Tibial nerve (tissue), 4 donors: ENCODE data around the gene BSCL2. TPM values are rescaled to one million over a fixed set of nuclear protein-coding genes. Genes with fewer than 3 reads are reported as not detected.

Source experiments
- DNase-seq, 2 donors: peaks; one replicate each; pipeline ENCODE4 v3.0.0-alpha.2; 2019; ENCODE audit warnings: low spot score in 2 of 2
- H3K27ac ChIP-seq, 4 donors: fragments of 200-600 bp; sonication (generic) in 3 of 4; one replicate each; pipeline ENCODE4 v1.5.1; 2017 to 2019; ENCODE audit warnings: mild to moderate bottlenecking in 1 of 4
- H3K27me3 ChIP-seq, 2 donors: fragments of 200-600 bp; sonication (generic) in 1 of 2; one replicate each; pipeline versions ENCODE4 v1.5.1 to v1.6.0; 2017 to 2019
- H3K36me3 ChIP-seq, 3 donors: fragments of 200-600 bp; sonication (generic); one replicate each; pipeline ENCODE4 v1.5.1; 2018 to 2019
- H3K4me1 ChIP-seq, 4 donors: fragments of 200-600 bp; sonication (generic) in 3 of 4; one replicate each; pipeline ENCODE4 v1.5.1; 2017 to 2019
- H3K4me3 ChIP-seq, 4 donors: fragments of 200-600 bp; sonication (generic) in 3 of 4; one replicate each; pipeline ENCODE4 v1.5.1; 2017 to 2019; ENCODE audit warnings: mild to moderate bottlenecking in 1 of 4, moderate library complexity in 1 of 4
- H3K9me3 ChIP-seq, 4 donors: fragments of 200-600 bp; sonication (generic) in 3 of 4; one replicate each; pipeline ENCODE4 v1.5.1; 2017 to 2019
- EP300 ChIP-seq, 2 donors: sonication (generic); formaldehyde crosslinking; IDR thresholded peaks; one replicate each; pipeline ENCODE4 v1.6.1; 2017; ENCODE audit warnings: antibody characterized with exemption in 2 of 2, mild to moderate bottlenecking in 1 of 2
- POLR2A ChIP-seq, 2 donors: fragments of 450-650 bp; IDR thresholded peaks; one replicate each; pipeline ENCODE4 v1.6.1; 2017; ENCODE audit warnings: antibody characterized with exemption in 2 of 2, mild to moderate bottlenecking in 2 of 2, moderate library complexity in 2 of 2
- WGBS, 2 donors: methylation state at CpG; one replicate each; pipeline ENCODE4 v1.1.5; 2018; 5-methylcytosine and 5-hydroxymethylcytosine counted together
- total RNA-seq, 4 donors: library from RNA; depleted of rRNA; stranded (reverse); fragments of >200 nt; gene quantifications; one replicate each; pipeline ENCODE4 v1.1.0, GENCODE V29; 2016
- TF ChIP-seq, protein P1 (sequence below), 5 experiments: fragments of 200-600 bp in 3 of 5; fragments of 450-650 bp in 2 of 5; sonication (generic) in 3 of 5; IDR thresholded peaks; one replicate each; pipeline ENCODE4 v1.5.1; 2016 to 2019; ENCODE audit warnings: antibody characterized with exemption in 5 of 5, mild to moderate bottlenecking in 3 of 5, moderate library complexity in 2 of 5

Gene BSCL2
- total RNA-seq, 4 donors from 2014 or later = 58.8 to 149 (median 93.2) TPM

DNA sequence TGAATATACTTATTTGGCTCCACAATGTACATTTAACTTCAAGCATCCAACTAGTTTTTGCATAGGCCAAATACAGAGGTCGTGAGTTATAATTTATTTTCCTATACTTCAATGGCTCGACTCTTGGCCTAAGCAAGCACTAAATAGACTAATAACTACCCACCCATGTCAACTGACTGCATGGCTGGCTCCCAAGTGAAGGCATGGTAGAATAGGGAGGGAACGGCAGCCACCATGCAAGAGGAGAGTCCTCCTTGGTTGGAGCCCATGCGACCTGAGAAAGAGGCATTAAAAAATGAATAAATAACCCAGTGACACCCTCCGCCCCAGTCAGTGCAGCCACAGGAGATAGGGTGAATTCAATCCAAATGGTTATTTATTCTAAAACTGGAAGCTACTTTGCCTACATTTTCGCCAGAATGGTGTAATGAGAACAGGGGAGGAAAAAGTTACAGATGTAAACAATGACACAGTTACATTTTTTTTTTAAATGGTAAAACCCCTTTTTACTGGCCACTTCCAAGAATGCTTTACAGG lies 5.1 kb upstream of the BSCL2 start:
- Histone ChIP-seq H3K9me3 (no peaks in the 10 kb centered on the region), H3K4me1 (peaks cover 0 to 38% (median 16%) of the 10 kb centered on the region in 4 donors), H3K27ac (no peak overlapping the region), H3K4me3 (no peak overlapping the region), H3K36me3 (peaks cover 14 to 71% (median 31%) of the 10 kb centered on the region in 3 donors), H3K27me3 (no peaks in the 10 kb centered on the region)
- no peak for TF ChIP-seq POLR2A (IDR thresholded peaks at IDR 0.05)
- TF ChIP-seq, protein P1, sequence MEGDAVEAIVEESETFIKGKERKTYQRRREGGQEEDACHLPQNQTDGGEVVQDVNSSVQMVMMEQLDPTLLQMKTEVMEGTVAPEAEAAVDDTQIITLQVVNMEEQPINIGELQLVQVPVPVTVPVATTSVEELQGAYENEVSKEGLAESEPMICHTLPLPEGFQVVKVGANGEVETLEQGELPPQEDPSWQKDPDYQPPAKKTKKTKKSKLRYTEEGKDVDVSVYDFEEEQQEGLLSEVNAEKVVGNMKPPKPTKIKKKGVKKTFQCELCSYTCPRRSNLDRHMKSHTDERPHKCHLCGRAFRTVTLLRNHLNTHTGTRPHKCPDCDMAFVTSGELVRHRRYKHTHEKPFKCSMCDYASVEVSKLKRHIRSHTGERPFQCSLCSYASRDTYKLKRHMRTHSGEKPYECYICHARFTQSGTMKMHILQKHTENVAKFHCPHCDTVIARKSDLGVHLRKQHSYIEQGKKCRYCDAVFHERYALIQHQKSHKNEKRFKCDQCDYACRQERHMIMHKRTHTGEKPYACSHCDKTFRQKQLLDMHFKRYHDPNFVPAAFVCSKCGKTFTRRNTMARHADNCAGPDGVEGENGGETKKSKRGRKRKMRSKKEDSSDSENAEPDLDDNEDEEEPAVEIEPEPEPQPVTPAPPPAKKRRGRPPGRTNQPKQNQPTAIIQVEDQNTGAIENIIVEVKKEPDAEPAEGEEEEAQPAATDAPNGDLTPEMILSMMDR (IDR thresholded peaks at IDR 0.05) = no peak
- no peak for TF ChIP-seq EP300 (IDR thresholded peaks at IDR 0.05)
- 70 to 74% methylated on average over 6 of the region's 6 CpGs for WGBS, 2 donors
- no peak for DNase-seq

- peak overlapping the region; percentile 25 to 70 (median 58) for H3K4me3 ChIP-seq
- 55 to 56% methylated on average over 6 to 7 of the region's 7 CpGs for WGBS, 2 donors
- H3K36me3 ChIP-seq = peaks cover 0 to 47% (median 9%) of the 10 kb centered on the region in 3 donors
- peak overlapping the region; percentile 71 to 95 (median 92) for H3K27ac ChIP-seq
- H3K4me1 ChIP-seq = peaks cover 0 to 47% (median 31%) of the 10 kb centered on the region in 4 donors
- no peaks in the 10 kb centered on the region for H3K9me3 ChIP-seq
- no peaks in the 10 kb centered on the region for H3K27me3 ChIP-seq
- no peak for DNase-seq
- TF ChIP-seq EP300 (IDR thresholded peaks at IDR 0.05) = no peak
- TF ChIP-seq, protein P1 (IDR thresholded peaks at IDR 0.05) = peak in 1 of 5 experiments; percentile 7
Measured at GRCh38 chr11:62710001-62710345, 2.7 kb upstream of the BSCL2 start.

GRCh38 chr11:62709247-62710000 lies 2.2 kb upstream of the BSCL2 start:
- peaks cover 0 to 49% (median 31%) of the 10 kb centered on the region in 4 donors for H3K4me1 ChIP-seq
- peaks cover 0 to 41% (median 4%) of the 10 kb centered on the region in 3 donors for H3K36me3 ChIP-seq
- peak overlapping the region; percentile 25 to 70 (median 58) for H3K4me3 ChIP-seq
- peak overlapping the region; percentile 71 to 95 (median 92) for H3K27ac ChIP-seq
- no peaks in the 10 kb centered on the region for H3K9me3 ChIP-seq
- 1 to 2% methylated on average over 38 to 47 of the region's 47 CpGs for WGBS, 2 donors
- no peaks in the 10 kb centered on the region for H3K27me3 ChIP-seq
- peak; percentile 97 to 98 for DNase-seq
- TF ChIP-seq, protein P1 (IDR thresholded peaks at IDR 0.05) = peak in 4 of 5 experiments; percentile 3 to 56 (median 18)
- TF ChIP-seq POLR2A (IDR thresholded peaks at IDR 0.05) = peak; percentile 33 to 70
- peak; percentile 79 to 87 for TF ChIP-seq EP300 (IDR thresholded peaks at IDR 0.05)

GRCh38 chr11:62708793-62709192 lies 1.6 kb upstream of the BSCL2 start:
- no peak for DNase-seq
- peaks cover 0 to 49% (median 31%) of the 10 kb centered on the region in 4 donors for H3K4me1 ChIP-seq
- no peak for TF ChIP-seq POLR2A (IDR thresholded peaks at IDR 0.05)
- no peak for TF ChIP-seq EP300 (IDR thresholded peaks at IDR 0.05)
- TF ChIP-seq, protein P1 (IDR thresholded peaks at IDR 0.05) = no peak

GRCh38 chr11:62708392-62708791 lies 1.2 kb upstream of the BSCL2 start:
- Histone ChIP-seq H3K4me1 (peaks cover 0 to 49% (median 31%) of the 10 kb centered on the region in 4 donors), H3K36me3 (peaks cover 0 to 31% (median 0%) of the 10 kb centered on the region in 3 donors), H3K4me3 (peak overlapping the region in 2 of 4 donors; percentile 50 to 70), H3K27me3 (no peaks in the 10 kb centered on the region), H3K9me3 (no peaks in the 10 kb centered on the region), H3K27ac (peak overlapping the region; percentile 71 to 95 (median 92))
- TF ChIP-seq, protein P1 (IDR thresholded peaks at IDR 0.05) = no peak
- no peak for TF ChIP-seq POLR2A (IDR thresholded peaks at IDR 0.05)
- DNase-seq = no peak
- WGBS, 2 donors = 71 to 79% methylated on average over 5 of the region's 5 CpGs

More at GRCh38 chr11:62708793-62709192, 1.6 kb upstream of the BSCL2 start:
- Histone ChIP-seq H3K27me3 (no peaks in the 10 kb centered on the region), H3K36me3 (peaks cover 0 to 35% (median 0%) of the 10 kb centered on the region in 3 donors), H3K4me3 (peak overlapping the region; percentile 25 to 70 (median 58)), H3K9me3 (no peaks in the 10 kb centered on the region), H3K27ac (peak overlapping the region; percentile 71 to 95 (median 92))
- WGBS, 2 donors = 2 to 4% methylated on average over 7 of the region's 7 CpGs
